ENCODE results near the gene PPP1R27. TPM values are rescaled to one million over a fixed set of nuclear protein-coding genes. Genes with fewer than 3 reads are reported as not detected.

The PPP1R27 gene
- total RNA-seq, 4 donors from 2014 or later: not detected

DNA sequence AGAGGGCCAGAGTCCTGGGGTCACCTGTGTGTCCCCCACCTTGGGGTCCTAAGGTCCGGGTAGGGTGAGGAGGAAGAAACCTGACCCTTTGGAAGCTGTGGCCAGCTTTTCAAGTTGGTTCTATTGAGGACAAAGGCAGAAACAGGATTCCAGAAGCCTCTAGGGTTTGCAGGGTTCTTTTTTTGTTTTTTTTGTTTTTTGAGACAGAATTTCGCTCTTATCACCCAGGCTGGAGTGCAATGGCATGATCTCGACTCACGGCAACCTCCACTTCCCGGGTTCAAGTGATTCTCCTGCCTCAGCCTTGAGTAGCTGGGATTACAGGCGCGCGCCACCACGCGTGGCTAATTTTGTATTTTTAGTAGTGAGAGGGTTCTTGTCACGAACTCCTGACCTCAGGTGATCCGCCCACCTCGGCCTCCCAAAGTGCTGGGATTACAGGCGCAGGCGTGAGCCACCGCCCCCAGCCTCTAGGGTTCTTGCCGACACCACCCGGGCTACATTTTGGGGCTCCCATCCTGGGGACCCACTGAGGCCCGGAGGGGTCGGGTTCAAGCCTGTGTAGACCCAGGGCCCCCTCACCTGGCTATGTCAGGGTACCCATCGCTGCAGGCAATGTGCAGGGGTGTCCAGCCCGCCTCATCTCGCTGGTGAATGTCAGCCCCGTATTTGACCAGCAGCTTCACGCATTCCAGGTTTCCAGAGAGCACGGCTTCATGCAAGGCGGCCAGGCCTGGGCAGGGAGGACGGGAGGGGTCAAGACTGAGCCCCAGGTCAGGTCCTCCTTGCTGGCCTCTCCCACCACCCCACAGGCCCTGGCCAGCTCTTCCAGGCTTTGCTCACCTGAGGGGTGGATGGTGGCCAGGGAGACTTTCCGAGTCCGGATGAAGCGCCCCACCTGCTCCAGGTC is 674 bp downstream of the PPP1R27 start:
- DNase-seq: peak; percentile 70 to 76
- intact Hi-C loops (cut with DNase I): loop anchor here (2.0 kb wide), 1 partner anchor 25 kb away; no protein-coding TSS in a partner anchor
- Histone ChIP-seq H3K27me3 (no peaks in the 10 kb centered on the region), H3K27ac (peak overlapping the region; percentile 84 to 91 (median 91)), H3K36me3 (no peaks in the 10 kb centered on the region), H3K9me3 (no peaks in the 10 kb centered on the region), H3K4me3 (replicated peaks in 1 of 3) (peak overlapping the region; percentile 1 to 84 (median 46)), H3K4me1 (peaks cover 16 to 22% of the 10 kb centered on the region in 2 donors)
- 38 to 59% methylated on average over 22 to 25 of the region's 31 CpGs for WGBS, 2 donors
- TF ChIP-seq POLR2A (IDR thresholded peaks at IDR 0.05): no peak
- TF ChIP-seq CTCF (IDR thresholded peaks at IDR 0.05): no peak

DNA sequence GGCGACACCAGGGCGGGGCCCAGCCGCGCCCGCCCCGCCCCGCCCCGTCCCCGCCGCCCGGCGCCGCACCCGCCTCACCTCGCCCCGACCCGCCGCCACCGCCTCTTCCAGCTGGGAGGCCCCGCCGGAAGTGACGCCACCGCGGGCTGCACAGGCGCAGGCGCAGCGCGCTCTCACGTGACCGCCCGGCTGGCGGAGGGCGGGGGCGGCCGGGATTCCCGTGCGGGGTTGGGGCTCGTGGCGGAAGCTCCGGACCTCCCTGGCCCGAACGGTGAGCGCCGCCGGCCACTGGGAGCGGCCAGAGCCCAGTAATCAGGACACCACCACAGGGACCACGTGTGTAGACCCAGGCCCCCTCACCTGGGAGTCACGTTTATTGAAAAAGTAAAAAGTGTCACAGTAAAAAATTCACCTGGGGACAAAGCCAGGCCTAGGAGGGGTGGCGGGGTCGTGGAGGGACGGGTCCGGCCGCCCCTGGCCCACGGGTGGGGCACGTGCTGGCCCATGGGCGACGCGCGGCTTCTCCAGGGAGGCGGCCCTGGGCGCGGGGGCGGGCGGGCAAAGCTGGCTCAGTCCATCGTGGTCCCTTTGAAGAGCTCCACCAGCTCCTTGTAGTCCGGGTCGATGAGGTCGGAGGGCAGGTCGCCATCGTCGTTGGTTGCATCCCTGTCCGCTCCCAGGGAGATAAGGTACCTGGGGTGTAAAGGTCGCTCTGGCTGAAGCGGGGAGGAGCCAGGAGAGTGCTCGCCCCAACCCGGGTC is 1.5 kb downstream of the PPP1R27 start, which contains the start of gene MCRIP1:
TSS of gene MCRIP1 (minus strand) at position 132 of the 761 bp plus-strand sequence. CDS start 8,785 bp downstream, outside the sequence.
- TF ChIP-seq CTCF (IDR thresholded peaks at IDR 0.05) (peak in 1 of 6 experiments; percentile 22), POLR2A (IDR thresholded peaks at IDR 0.05) (peak; percentile 64 to 89)
- Histone ChIP-seq H3K9me3 (no peaks in the 10 kb centered on the region), H3K4me1 (peaks cover 16 to 28% of the 10 kb centered on the region in 2 donors), H3K4me3 (replicated peaks in 1 of 3) (peak within 1 kb of the TSS; percentile 47 to 84 (median 80)), H3K27ac (peak within 1 kb of the TSS; percentile 84 to 91 (median 91)), H3K27me3 (no peaks in the 10 kb centered on the region), H3K36me3 (no peaks in the 10 kb centered on the region)
- DNase-seq: peak; percentile 96
- WGBS, 2 donors: 4 to 8% methylated on average over 14 to 16 of the region's 76 CpGs
- intact Hi-C loops (cut with DNase I): loop anchor here (2.0 kb wide), 1 partner anchor 25 kb away; no protein-coding TSS in a partner anchor

DNA sequence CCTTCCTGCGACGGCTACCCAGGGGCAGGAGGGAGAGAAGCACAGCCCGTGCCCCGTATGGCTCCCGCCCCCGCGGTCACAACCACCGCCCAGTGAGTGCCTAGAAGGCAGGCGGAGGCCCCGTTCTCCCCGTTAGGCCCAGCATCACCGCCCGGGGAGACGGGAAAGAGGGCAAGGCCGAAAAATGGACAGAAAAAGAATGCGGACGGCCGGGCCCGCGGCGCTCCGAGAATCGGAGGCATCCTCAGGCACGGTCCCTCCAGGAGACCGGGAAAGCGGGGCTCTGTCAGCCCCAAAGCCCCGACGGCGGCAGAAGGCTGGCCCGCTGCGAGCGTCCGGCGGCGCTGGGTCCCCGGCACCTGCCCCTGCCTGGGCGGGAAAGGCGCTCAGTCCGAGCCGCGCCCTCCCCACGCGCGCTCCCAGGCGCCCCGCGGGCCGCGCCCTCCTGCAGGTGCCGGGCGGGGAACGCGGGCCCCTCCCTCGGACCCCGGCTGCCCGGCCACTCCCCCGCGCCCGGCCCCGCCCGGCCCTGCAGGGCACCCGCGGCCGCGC is 2.2 kb downstream of the PPP1R27 start:
- TF ChIP-seq POLR2A (IDR thresholded peaks at IDR 0.05): no peak
- no peak for TF ChIP-seq CTCF (IDR thresholded peaks at IDR 0.05)
- intact Hi-C loops (cut with DNase I): loop anchor here (2.0 kb wide), 1 partner anchor 26 kb away; no protein-coding TSS in a partner anchor
- Histone ChIP-seq H3K36me3 (no peaks in the 10 kb centered on the region), H3K4me3 (replicated peaks in 1 of 3) (peak overlapping the region; percentile 0 to 80 (median 47)), H3K27me3 (no peaks in the 10 kb centered on the region), H3K9me3 (no peaks in the 10 kb centered on the region), H3K27ac (peak overlapping the region in 2 of 3 donors; percentile 62 to 69), H3K4me1 (peaks cover 16 to 28% of the 10 kb centered on the region in 2 donors)
- 0% methylated on average over 26 to 31 of the region's 65 CpGs for WGBS, 2 donors
- DNase-seq: peak; percentile 21 to 44

- WGBS, 2 donors: 38 to 41% methylated on average over 18 of the region's 18 CpGs
- intact Hi-C loops (cut with DNase I): loop anchor here (2.0 kb wide), 1 partner anchor 27 kb away; no protein-coding TSS in a partner anchor
- DNase-seq: peak in 1 of 2 donors; percentile 10
Measured at GRCh38 chr17:81831957-81832607, 2.8 kb downstream of the PPP1R27 start.

More at GRCh38 chr17:81831957-81832607, 2.8 kb downstream of the PPP1R27 start:
- Histone ChIP-seq H3K4me1 (peaks cover 16 to 28% of the 10 kb centered on the region in 2 donors), H3K4me3 (replicated peaks in 1 of 3) (peak overlapping the region; percentile 0 to 80 (median 47)), H3K27ac (peak overlapping the region in 2 of 3 donors; percentile 62 to 69), H3K36me3 (no peaks in the 10 kb centered on the region), H3K9me3 (no peaks in the 10 kb centered on the region), H3K27me3 (no peaks in the 10 kb centered on the region)
- TF ChIP-seq CTCF (IDR thresholded peaks at IDR 0.05) (no peak), POLR2A (IDR thresholded peaks at IDR 0.05) (no peak)
